ENCODE data around the gene KDM3B. TPM values are rescaled to one million over a fixed set of nuclear protein-coding genes. Genes with fewer than 3 reads are reported as not detected.

KDM3B gene
- total and polyA plus RNA-seq, 9 of the 15 experiments (the other 6 are each of a cell fraction or from before 2014, with no cell fraction given): 13.8 to 62.8 (median 41.9) TPM

GRCh38 chr5:138466900-138467710 lies 114.6 kb downstream of the KDM3B start (continued):
- TF ChIP-seq E2F4 (CRISPR knock-in tag; IDR thresholded peaks at IDR 0.05; ENCODE audit: low read depth) (no peak), ZFP36 (IDR thresholded peaks at IDR 0.05; ENCODE audit: low read depth, low read length, partially characterized antibody) (no peak), KDM4B (IDR thresholded peaks at IDR 0.05; ENCODE audit: borderline replicate concordance in 2 of 2, low read depth in 1 of 2) (no peak), ZBTB8A (IDR thresholded peaks at IDR 0.05; ENCODE audit: partially characterized antibody) (no peak), PTBP1 (IDR thresholded peaks at IDR 0.05; ENCODE audit: low read depth, low read length) (peak; percentile 89; the same call in 1 of the 2 replicates), RBM17 (IDR thresholded peaks at IDR 0.05; ENCODE audit: borderline replicate concordance, low read depth, low read length) (no peak), ATF6 (CRISPR knock-in tag; IDR thresholded peaks at IDR 0.05) (no peak), TCF3 (CRISPR knock-in tag; IDR thresholded peaks at IDR 0.05) (no peak), CREBBP (IDR thresholded peaks at IDR 0.05; ENCODE audit: low read depth, low read length) (no peak), CREB3 (tag; conservative IDR thresholded peaks at IDR 0.05; ENCODE audit: low read depth) (no peak), POLR2H (tag; IDR thresholded peaks at IDR 0.05; ENCODE audit: low read depth) (no peak), MAFG (tag; conservative IDR thresholded peaks at IDR 0.05) (no peak), PCBP2 (IDR thresholded peaks at IDR 0.05; ENCODE audit: low read depth, low read length, poor library complexity, severe bottlenecking) (no peak), LEF1 (IDR thresholded peaks at IDR 0.05) (no peak), ZNF589 (CRISPR knock-in tag; IDR thresholded peaks at IDR 0.05; ENCODE audit: low read depth) (no peak)
